ENCODE measurements around the gene MSH2. TPM values are rescaled to one million over a fixed set of nuclear protein-coding genes. Genes with fewer than 3 reads are reported as not detected.
"Not testable (repeated sequence)": the region's sequence is repeated elsewhere in the genome, so short reads cannot be mapped to it uniquely, and the experiment has no call there.

The MSH2 gene
- polyA plus RNA-seq, 4 donors: 4.0 to 30.2 (median 10.3) TPM

- no peaks in the 10 kb centered on the region for H3K27me3 ChIP-seq (ENCODE audit: control insufficient read depth in 3 of 3, insufficient read depth in 3 of 3, low read length in 3 of 3)
- DNase-seq (no peak), FAIRE-seq (no peak)
- H3K4me1 ChIP-seq (ENCODE audit: control insufficient read depth in 3 of 3, insufficient read depth in 2 of 3, low read depth in 1 of 3, low read length in 2 of 3): no peaks in the 10 kb centered on the region
- H3K27ac ChIP-seq (ENCODE audit: low read depth in 1 of 3, low read length in 2 of 3): no peak overlapping the region
- H3K36me3 ChIP-seq (ENCODE audit: control insufficient read depth in 3 of 3, insufficient read depth in 2 of 3, low read depth in 1 of 3, low read length in 3 of 3): peaks cover 5 to 36% (median 5%) of the 10 kb centered on the region in 3 donors
- no peak overlapping the region for H3K4me3 ChIP-seq (ENCODE audit: low read depth in 1 of 3, low read length in 3 of 3)
- WGBS, 3 donors: 69 to 87% (median 75%) methylated on average over 2 of the region's 2 CpGs
- H3K9me3 ChIP-seq (ENCODE audit: control insufficient read depth in 2 of 2, insufficient read depth in 1 of 2, low read depth in 1 of 2, low read length in 1 of 2): no peaks in the 10 kb centered on the region
Observed at GRCh38 chr2:47420214-47420613, 17.3 kb downstream of the MSH2 start.

- H3K9me3 ChIP-seq (ENCODE audit: control insufficient read depth in 2 of 2, insufficient read depth in 1 of 2, low read depth in 1 of 2, low read length in 1 of 2); H3K4me3 ChIP-seq (ENCODE audit: low read depth in 1 of 3, low read length in 3 of 3); H3K4me1 ChIP-seq (ENCODE audit: control insufficient read depth in 3 of 3, insufficient read depth in 2 of 3, low read depth in 1 of 3, low read length in 2 of 3); DNase-seq; FAIRE-seq; H3K27me3 ChIP-seq (ENCODE audit: control insufficient read depth in 3 of 3, insufficient read depth in 3 of 3, low read length in 3 of 3); H3K27ac ChIP-seq (ENCODE audit: low read depth in 1 of 3, low read length in 2 of 3): not testable (repeated sequence)
- peaks cover 2 to 35% (median 5%) of the 10 kb centered on the region in 3 donors for H3K36me3 ChIP-seq (ENCODE audit: control insufficient read depth in 3 of 3, insufficient read depth in 2 of 3, low read depth in 1 of 3, low read length in 3 of 3)
- WGBS, 3 donors: 86 to 91% (median 89%) methylated on average over 10 of the region's 10 CpGs
Observed at GRCh38 chr2:47420683-47421082, 17.7 kb downstream of the MSH2 start.

- no peak overlapping the region for H3K27ac ChIP-seq (ENCODE audit: low read depth in 1 of 3, low read length in 2 of 3)
- no peaks in the 10 kb centered on the region for H3K4me1 ChIP-seq (ENCODE audit: control insufficient read depth in 3 of 3, insufficient read depth in 2 of 3, low read depth in 1 of 3, low read length in 2 of 3)
- FAIRE-seq: no peak
- H3K36me3 ChIP-seq (ENCODE audit: control insufficient read depth in 3 of 3, insufficient read depth in 2 of 3, low read depth in 1 of 3, low read length in 3 of 3): peaks cover 0 to 30% (median 9%) of the 10 kb centered on the region in 3 donors
- no peak for DNase-seq
- 96 to 99% (median 97%) methylated on average over 4 of the region's 4 CpGs for WGBS, 3 donors
- no peaks in the 10 kb centered on the region for H3K27me3 ChIP-seq (ENCODE audit: control insufficient read depth in 3 of 3, insufficient read depth in 3 of 3, low read length in 3 of 3)
- H3K4me3 ChIP-seq (ENCODE audit: low read depth in 1 of 3, low read length in 3 of 3): no peak overlapping the region
- H3K9me3 ChIP-seq (ENCODE audit: control insufficient read depth in 2 of 2, insufficient read depth in 1 of 2, low read depth in 1 of 2, low read length in 1 of 2): no peaks in the 10 kb centered on the region
Observed at GRCh38 chr2:47422016-47422415, 19.1 kb downstream of the MSH2 start.

- H3K36me3 ChIP-seq (ENCODE audit: control insufficient read depth in 3 of 3, insufficient read depth in 2 of 3, low read depth in 1 of 3, low read length in 3 of 3): peaks cover 0 to 25% (median 7%) of the 10 kb centered on the region in 3 donors
- H3K9me3 ChIP-seq (ENCODE audit: control insufficient read depth in 2 of 2, insufficient read depth in 1 of 2, low read depth in 1 of 2, low read length in 1 of 2): no peaks in the 10 kb centered on the region
- H3K27ac ChIP-seq (ENCODE audit: low read depth in 1 of 3, low read length in 2 of 3): no peak overlapping the region
- 48 to 78% (median 63%) methylated on average over 2 of the region's 2 CpGs for WGBS, 3 donors
- FAIRE-seq (no peak), DNase-seq (peak in 1 of 2 donors; percentile 33)
- no peaks in the 10 kb centered on the region for H3K4me1 ChIP-seq (ENCODE audit: control insufficient read depth in 3 of 3, insufficient read depth in 2 of 3, low read depth in 1 of 3, low read length in 2 of 3)
- H3K27me3 ChIP-seq (ENCODE audit: control insufficient read depth in 3 of 3, insufficient read depth in 3 of 3, low read length in 3 of 3): no peaks in the 10 kb centered on the region
- no peak overlapping the region for H3K4me3 ChIP-seq (ENCODE audit: low read depth in 1 of 3, low read length in 3 of 3)
Observed at GRCh38 chr2:47422560-47422959, 19.6 kb downstream of the MSH2 start.

GRCh38 chr2:47426786-47427185 is 23.8 kb downstream of the MSH2 start:
- H3K4me3 ChIP-seq (ENCODE audit: low read depth in 1 of 3, low read length in 3 of 3): no peak overlapping the region
- FAIRE-seq: no peak
- WGBS, 3 donors: 82 to 94% (median 92%) methylated on average over 4 of the region's 4 CpGs

GRCh38 chr2:47429795-47430194 is 26.8 kb downstream of the MSH2 start:
- 87 to 93% (median 93%) methylated on average over 6 of the region's 6 CpGs for WGBS, 3 donors
- no peak for DNase-seq
- H3K27me3 ChIP-seq (ENCODE audit: control insufficient read depth in 3 of 3, insufficient read depth in 3 of 3, low read length in 3 of 3): no peaks in the 10 kb centered on the region
- no peak for FAIRE-seq
- H3K4me1 ChIP-seq (ENCODE audit: control insufficient read depth in 3 of 3, insufficient read depth in 2 of 3, low read depth in 1 of 3, low read length in 2 of 3): no peaks in the 10 kb centered on the region
- no peak overlapping the region for H3K27ac ChIP-seq (ENCODE audit: low read depth in 1 of 3, low read length in 2 of 3)
- H3K9me3 ChIP-seq (ENCODE audit: control insufficient read depth in 2 of 2, insufficient read depth in 1 of 2, low read depth in 1 of 2, low read length in 1 of 2): no peaks in the 10 kb centered on the region
- peaks cover 10 to 22% (median 15%) of the 10 kb centered on the region in 3 donors for H3K36me3 ChIP-seq (ENCODE audit: control insufficient read depth in 3 of 3, insufficient read depth in 2 of 3, low read depth in 1 of 3, low read length in 3 of 3)
- no peak overlapping the region for H3K4me3 ChIP-seq (ENCODE audit: low read depth in 1 of 3, low read length in 3 of 3)

More at GRCh38 chr2:47426786-47427185, 23.8 kb downstream of the MSH2 start:
- Histone ChIP-seq H3K4me1 (ENCODE audit: control insufficient read depth in 3 of 3, insufficient read depth in 2 of 3, low read depth in 1 of 3, low read length in 2 of 3) (no peaks in the 10 kb centered on the region), H3K27me3 (ENCODE audit: control insufficient read depth in 3 of 3, insufficient read depth in 3 of 3, low read length in 3 of 3) (no peaks in the 10 kb centered on the region), H3K9me3 (ENCODE audit: control insufficient read depth in 2 of 2, insufficient read depth in 1 of 2, low read depth in 1 of 2, low read length in 1 of 2) (no peaks in the 10 kb centered on the region), H3K27ac (ENCODE audit: low read depth in 1 of 3, low read length in 2 of 3) (no peak overlapping the region), H3K36me3 (ENCODE audit: control insufficient read depth in 3 of 3, insufficient read depth in 2 of 3, low read depth in 1 of 3, low read length in 3 of 3) (peaks cover 10 to 29% (median 15%) of the 10 kb centered on the region in 3 donors)
- DNase-seq: no peak

DNA sequence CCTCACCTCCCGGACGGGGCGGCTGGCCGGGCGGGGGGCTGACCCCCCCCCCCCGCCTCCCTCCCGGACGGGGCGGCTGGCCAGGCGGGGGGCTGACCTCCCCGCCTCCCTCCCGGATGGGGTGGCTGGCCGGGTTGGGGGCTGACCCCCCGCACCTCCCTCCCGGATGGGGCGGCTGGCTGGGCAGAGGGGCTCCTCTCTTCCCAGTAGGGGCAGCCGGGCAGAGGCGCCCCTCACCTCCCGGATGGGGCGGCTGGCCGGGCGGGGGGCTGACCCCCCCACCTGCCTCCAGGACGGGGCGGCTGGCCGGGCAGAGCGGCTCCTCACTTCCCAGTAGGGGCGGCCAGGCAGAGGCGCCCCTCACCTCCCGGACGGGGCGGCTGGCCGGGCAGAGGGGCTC is 30.1 kb downstream of the MSH2 start:
- H3K4me1 ChIP-seq (ENCODE audit: control insufficient read depth in 3 of 3, insufficient read depth in 2 of 3, low read depth in 1 of 3, low read length in 2 of 3); H3K27me3 ChIP-seq (ENCODE audit: control insufficient read depth in 3 of 3, insufficient read depth in 3 of 3, low read length in 3 of 3); H3K9me3 ChIP-seq (ENCODE audit: control insufficient read depth in 2 of 2, insufficient read depth in 1 of 2, low read depth in 1 of 2, low read length in 1 of 2); DNase-seq; H3K27ac ChIP-seq (ENCODE audit: low read depth in 1 of 3, low read length in 2 of 3); H3K4me3 ChIP-seq (ENCODE audit: low read depth in 1 of 3, low read length in 3 of 3); FAIRE-seq: not testable (repeated sequence)
- 97 to 98% (median 97%) methylated on average over 10 to 32 of the region's 32 CpGs for WGBS, 3 donors
- H3K36me3 ChIP-seq (ENCODE audit: control insufficient read depth in 3 of 3, insufficient read depth in 2 of 3, low read depth in 1 of 3, low read length in 3 of 3): peaks cover 10 to 18% (median 11%) of the 10 kb centered on the region in 3 donors

GRCh38 chr2:47433445-47433844 is 30.5 kb downstream of the MSH2 start:
- WGBS, 3 donors: 93 to 99% (median 97%) methylated on average over 9 to 31 of the region's 31 CpGs
- FAIRE-seq: not testable (repeated sequence)

GRCh38 chr2:47437287-47437686 is 34.3 kb downstream of the MSH2 start:
- H3K4me3 ChIP-seq (ENCODE audit: low read depth in 1 of 3, low read length in 3 of 3): no peak overlapping the region
- FAIRE-seq (no peak), DNase-seq (peak; percentile 3 to 20)
- H3K9me3 ChIP-seq (ENCODE audit: control insufficient read depth in 2 of 2, insufficient read depth in 1 of 2, low read depth in 1 of 2, low read length in 1 of 2): no peaks in the 10 kb centered on the region
- H3K36me3 ChIP-seq (ENCODE audit: control insufficient read depth in 3 of 3, insufficient read depth in 2 of 3, low read depth in 1 of 3, low read length in 3 of 3): peaks cover 0 to 13% (median 1%) of the 10 kb centered on the region in 3 donors
- no peak overlapping the region for H3K27ac ChIP-seq (ENCODE audit: low read depth in 1 of 3, low read length in 2 of 3)
- H3K4me1 ChIP-seq (ENCODE audit: control insufficient read depth in 3 of 3, insufficient read depth in 2 of 3, low read depth in 1 of 3, low read length in 2 of 3): no peaks in the 10 kb centered on the region
- H3K27me3 ChIP-seq (ENCODE audit: control insufficient read depth in 3 of 3, insufficient read depth in 3 of 3, low read length in 3 of 3): no peaks in the 10 kb centered on the region
- 53 to 57% (median 55%) methylated on average over 4 of the region's 4 CpGs for WGBS, 3 donors

More at GRCh38 chr2:47433445-47433844, 30.5 kb downstream of the MSH2 start:
- not testable (repeated sequence) for H3K4me1 ChIP-seq (ENCODE audit: control insufficient read depth in 3 of 3, insufficient read depth in 2 of 3, low read depth in 1 of 3, low read length in 2 of 3); H3K4me3 ChIP-seq (ENCODE audit: low read depth in 1 of 3, low read length in 3 of 3); H3K9me3 ChIP-seq (ENCODE audit: control insufficient read depth in 2 of 2, insufficient read depth in 1 of 2, low read depth in 1 of 2, low read length in 1 of 2); DNase-seq; H3K27ac ChIP-seq (ENCODE audit: low read depth in 1 of 3, low read length in 2 of 3); H3K27me3 ChIP-seq (ENCODE audit: control insufficient read depth in 3 of 3, insufficient read depth in 3 of 3, low read length in 3 of 3)
- peaks cover 10 to 17% (median 11%) of the 10 kb centered on the region in 3 donors for H3K36me3 ChIP-seq (ENCODE audit: control insufficient read depth in 3 of 3, insufficient read depth in 2 of 3, low read depth in 1 of 3, low read length in 3 of 3)
